H9 (cell line): ENCODE measurements around the gene RFPL2. TPM values are rescaled to one million over a fixed set of nuclear protein-coding genes. Genes with fewer than 3 reads are reported as not detected.

ENCODE experiments used
- DNase-seq: peaks from one replicate; pipeline ENCODE4 v3.0.0-alpha.2; 2017
- H2AFZ ChIP-seq: one replicate; pipeline ENCODE4 v1.6.1; 2013; ENCODE audit warnings: mild to moderate bottlenecking, low read length, control low read depth, moderate library complexity
- H2AK5ac ChIP-seq: 2 replicates; pipeline ENCODE4 v1.6.1; 2013; ENCODE audit warnings: low read length, control low read depth, mixed read lengths; ENCODE audit not compliant: insufficient read length
- H2BK120ac ChIP-seq: one replicate; pipeline ENCODE4 v1.6.1; 2013; ENCODE audit warnings: low read depth, mild to moderate bottlenecking, low read length, control low read depth, inconsistent platforms; ENCODE audit not compliant: poor library complexity, severe bottlenecking
- H2BK12ac ChIP-seq: 2 replicates; pipeline ENCODE4 v1.6.1; 2013; ENCODE audit warnings: low read length, control low read depth, mixed read lengths, low read depth; ENCODE audit not compliant: insufficient read length
- H2BK15ac ChIP-seq: 2 replicates; pipeline ENCODE4 v1.6.1; 2013; ENCODE audit warnings: low read depth, low read length, control low read depth
- H2BK20ac ChIP-seq: one replicate; pipeline ENCODE4 v1.6.1; 2013; ENCODE audit warnings: low read depth, mild to moderate bottlenecking, low read length, control low read depth, inconsistent platforms; ENCODE audit not compliant: poor library complexity, severe bottlenecking
- H2BK5ac ChIP-seq: 2 replicates; pipeline ENCODE4 v1.6.1; 2013; ENCODE audit warnings: low read length, control low read depth, mixed read lengths; ENCODE audit not compliant: insufficient read length
- H3K14ac ChIP-seq: 2 replicates; pipeline ENCODE4 v1.6.1; 2013; ENCODE audit warnings: low read length, control low read depth; ENCODE audit not compliant: insufficient read depth
- H3K18ac ChIP-seq: 2 replicates; pipeline ENCODE4 v1.6.1; 2013; ENCODE audit warnings: low read depth, mild to moderate bottlenecking, mixed read lengths, low read length, control low read depth; ENCODE audit not compliant: insufficient read length
- H3K23ac ChIP-seq: 2 replicates; pipeline ENCODE4 v1.6.1; 2013; ENCODE audit warnings: low read length, control low read depth, mixed read lengths, low read depth; ENCODE audit not compliant: insufficient read length
- H3K23me2 ChIP-seq: 2 replicates; pipeline ENCODE4 v1.6.1; 2013; ENCODE audit warnings: low read depth, mild to moderate bottlenecking, mixed read lengths, low read length, control low read depth; ENCODE audit not compliant: insufficient read length, poor library complexity, severe bottlenecking
- H3K27ac ChIP-seq: 2 replicates; pipeline ENCODE4 v1.5.1; 2013; ENCODE audit warnings: low read length, control low read depth, mixed read lengths, low read depth; ENCODE audit not compliant: insufficient read length
- H3K27me3 ChIP-seq: 2 replicates; pipeline ENCODE4 v1.6.1; 2013; ENCODE audit warnings: low read length, control low read depth, inconsistent platforms; ENCODE audit not compliant: insufficient read depth
- H3K4ac ChIP-seq: 2 replicates; pipeline ENCODE4 v1.6.1; 2013; ENCODE audit warnings: low read depth, mild to moderate bottlenecking, control low read depth, inconsistent platforms, low read length, moderate library complexity
- H3K4me1 ChIP-seq: 2 replicates; pipeline ENCODE4 v1.6.1; 2013; ENCODE audit warnings: low read length, control low read depth, inconsistent platforms; ENCODE audit not compliant: insufficient read depth
- H3K4me2 ChIP-seq: 2 replicates; pipeline ENCODE4 v1.6.1; 2013; ENCODE audit warnings: low read length, control low read depth, mixed read lengths; ENCODE audit not compliant: insufficient read length, insufficient read depth
- H3K56ac ChIP-seq: 2 replicates; pipeline ENCODE4 v1.6.1; 2013; ENCODE audit warnings: low read depth, mild to moderate bottlenecking, mixed read lengths, low read length, control low read depth; ENCODE audit not compliant: insufficient read length
- H3K79me1 ChIP-seq: 2 replicates; pipeline ENCODE4 v1.6.1; 2013; ENCODE audit warnings: low read depth, mild to moderate bottlenecking, moderate library complexity, low read length, control low read depth, inconsistent platforms; ENCODE audit not compliant: insufficient read depth, poor library complexity, severe bottlenecking
- H3K79me2 ChIP-seq: 2 replicates; pipeline ENCODE4 v1.6.1; 2013; ENCODE audit warnings: low read length, control low read depth, inconsistent platforms; ENCODE audit not compliant: insufficient read depth
- H3K9ac ChIP-seq: 2 replicates; pipeline ENCODE4 v1.6.1; 2013; ENCODE audit warnings: low read length, control low read depth, mixed read lengths; ENCODE audit not compliant: insufficient read length; ENCODE audit errors: extremely low read depth
- H3K9me3 ChIP-seq: one replicate; pipeline ENCODE4 v1.6.1; 2013; ENCODE audit warnings: low read depth, low read length, inconsistent platforms; ENCODE audit not compliant: control insufficient read depth
- H3T11ph ChIP-seq: one replicate; pipeline ENCODE4 v1.6.1; 2013; ENCODE audit warnings: mild to moderate bottlenecking, low read length, control low read depth, inconsistent platforms
- H4K20me1 ChIP-seq: one replicate; pipeline ENCODE4 v1.6.1; 2013; ENCODE audit not compliant: control insufficient read depth, insufficient read length, insufficient read depth
- H4K5ac ChIP-seq: 2 replicates; pipeline ENCODE4 v1.6.1; 2013; ENCODE audit warnings: low read depth, mild to moderate bottlenecking, mixed read lengths, low read length, control low read depth; ENCODE audit not compliant: insufficient read length
- H4K8ac ChIP-seq: replicated peaks from 2 replicates; pipeline ENCODE4 v1.6.1; 2013; ENCODE audit warnings: low read length, control low read depth, mixed read lengths, low read depth; ENCODE audit not compliant: insufficient read length
- H4K91ac ChIP-seq: 2 replicates; pipeline ENCODE4 v1.6.1; 2013; ENCODE audit warnings: low read depth, mild to moderate bottlenecking, moderate library complexity, mixed read lengths, low read length, control low read depth; ENCODE audit not compliant: insufficient read length
- H3K27ac Mint-ChIP-seq, 3 experiments: 2 replicates in 2 of 3; 3 replicates in 1 of 3; pipeline ENCODE4 v1.8.0; 2020 to 2021; ENCODE audit warnings: mixed read lengths in 3 of 3, mild to moderate bottlenecking in 1 of 3, moderate library complexity in 1 of 3
- H3K27me3 Mint-ChIP-seq: 2 replicates; pipeline ENCODE4 v1.8.0; 2021; ENCODE audit warnings: low read depth, mild to moderate bottlenecking, moderate library complexity, mixed read lengths
- H3K36me3 Mint-ChIP-seq, 3 experiments: 2 replicates in 2 of 3; 3 replicates in 1 of 3; pipeline ENCODE4 v1.8.0; 2020 to 2021; ENCODE audit warnings: low read depth in 3 of 3, mixed read lengths in 3 of 3; ENCODE audit not compliant: insufficient read depth in 1 of 3
- H3K4me1 Mint-ChIP-seq, 2 experiments: 2 replicates each; pipeline ENCODE4 v1.8.0; 2020; ENCODE audit warnings: mixed read lengths in 2 of 2
- H3K4me3 Mint-ChIP-seq, 2 experiments: 2 replicates in 1 of 2; 3 replicates in 1 of 2; pipeline ENCODE4 v1.8.0; 2020 to 2021; ENCODE audit warnings: mild to moderate bottlenecking in 2 of 2, mixed read lengths in 2 of 2, moderate library complexity in 1 of 2
- H3K9me3 Mint-ChIP-seq, 2 experiments: 2 replicates in 1 of 2; 3 replicates in 1 of 2; pipeline ENCODE4 v1.8.0; 2020; ENCODE audit warnings: mild to moderate bottlenecking in 2 of 2, mixed read lengths in 2 of 2, moderate library complexity in 1 of 2
- CTCF ChIP-seq: fragments of 200-600 bp; sonication (generic); conservative IDR thresholded peaks from 3 replicates; pipeline ENCODE4 v1.8.0; 2021; ENCODE audit warnings: antibody characterized with exemption, mild to moderate bottlenecking
- WGBS: extraction: QIAGEN DNeasy Blood & Tissue Kit; methylation state at CpG from one replicate; pipeline ENCODE4 v1.1.7; 2013; ENCODE audit warnings: missing lambda C conversion rate, low lambda C conversion rate, mixed read lengths; ENCODE audit not compliant: insufficient read length; ENCODE audit errors: extremely low coverage; 5-methylcytosine and 5-hydroxymethylcytosine counted together
- total RNA-seq: library from RNA; stranded (reverse); gene quantifications from 2 replicates; pipeline ENCODE4 v1.2.1, GENCODE V29; 2021

Gene RFPL2
- total RNA-seq, 1 experiment from 2014 or later, result not detected

- H3K27me3 ChIP-seq, result peaks cover 8% of the 10 kb centered on the region; the same call in 1 of the 2 replicates
- peaks cover 93% of the 10 kb centered on the region for H3K27me3 Mint-ChIP-seq
- WGBS, result no CpG with 5 or more reads among the region's 7 CpGs
Measured at GRCh38 chr22:32199961-32200360, 4.9 kb downstream of the RFPL2 start.

More at GRCh38 chr22:32199961-32200360, 4.9 kb downstream of the RFPL2 start:
- Histone ChIP-seq H2AFZ (no peak overlapping the region), H4K20me1 (no peaks in the 10 kb centered on the region), H3K79me1 (no peaks in the 10 kb centered on the region), H2BK15ac (no peak overlapping the region), H3K14ac (no peak overlapping the region), H3K9me3 (no peaks in the 10 kb centered on the region), H3K4me1 (no peaks in the 10 kb centered on the region), H4K91ac (no peak overlapping the region), H3K23me2 (peaks cover 10% of the 10 kb centered on the region), H4K8ac (no peak overlapping the region), H3K23ac (no peak overlapping the region), H4K5ac (no peak overlapping the region), H3K27ac (no peak overlapping the region), H2BK120ac (no peak overlapping the region), H3K18ac (no peak overlapping the region), H3T11ph (no peak overlapping the region), H2AK5ac (no peak overlapping the region), H3K4me2 (no peak overlapping the region), H3K79me2 (no peaks in the 10 kb centered on the region), H2BK20ac (no peak overlapping the region), H3K56ac (no peak overlapping the region), H2BK5ac (no peak overlapping the region), H3K4ac (no peak overlapping the region), H3K9ac (no peak overlapping the region), H2BK12ac (no peak overlapping the region)
- peaks cover 15 to 22% of the 10 kb centered on the region in 2 experiments for H3K4me1 Mint-ChIP-seq
- DNase-seq, result no peak
- TF ChIP-seq CTCF, result no peak
- no peak overlapping the region for H3K27ac Mint-ChIP-seq
- no peak overlapping the region for H3K4me3 Mint-ChIP-seq
- no peaks in the 10 kb centered on the region; a peak in 2 of 7 replicates for H3K36me3 Mint-ChIP-seq
- H3K9me3 Mint-ChIP-seq, result no peaks in the 10 kb centered on the region
